Osteoblast (primary cell): ENCODE data around the gene PSMD1. TPM values are rescaled to one million over a fixed set of nuclear protein-coding genes. Genes with fewer than 3 reads are reported as not detected.
"Not testable (repeated sequence)": the region's sequence is repeated elsewhere in the genome, so short reads cannot be mapped to it uniquely, and the experiment has no call there.

Experiments
- DNase-seq: peaks from one replicate; pipeline ENCODE4 v3.0.0; 2011; ENCODE audit warnings: low spot score, mixed read lengths; ENCODE audit not compliant: insufficient read length; ENCODE audit errors: missing footprints
- H2AFZ ChIP-seq: 2 replicates; pipeline ENCODE4 v1.6.0; 2011; ENCODE audit warnings: mild to moderate bottlenecking, low read length
- H3K27ac ChIP-seq: 2 replicates; pipeline ENCODE4 v1.5.1; 2011; ENCODE audit warnings: mild to moderate bottlenecking, low read depth, low read length, moderate library complexity
- H3K27me3 ChIP-seq: 2 replicates; pipeline ENCODE4 v1.6.0; 2012; ENCODE audit warnings: mild to moderate bottlenecking, control low read depth, inconsistent platforms, low read length, moderate library complexity; ENCODE audit not compliant: insufficient read depth
- H3K36me3 ChIP-seq: 2 replicates; pipeline ENCODE4 v1.5.1; 2011; ENCODE audit warnings: mild to moderate bottlenecking, low read length, control low read depth, moderate library complexity; ENCODE audit not compliant: insufficient read depth
- H3K4me1 ChIP-seq: 2 replicates; pipeline ENCODE4 v1.5.1; 2011; ENCODE audit warnings: mild to moderate bottlenecking, low read length, control low read depth, moderate library complexity; ENCODE audit not compliant: insufficient read depth
- H3K4me2 ChIP-seq: 2 replicates; pipeline ENCODE4 v1.6.0; 2011; ENCODE audit warnings: mild to moderate bottlenecking, low read length; ENCODE audit not compliant: insufficient read depth
- H3K4me3 ChIP-seq: fragments of 200-600 bp; sonication (generic); 3 replicates; pipeline ENCODE4 v1.5.1; 2012; ENCODE audit warnings: mild to moderate bottlenecking, low read length, inconsistent platforms; ENCODE audit not compliant: insufficient read depth
- H3K79me2 ChIP-seq: 2 replicates; pipeline ENCODE4 v1.6.0; 2012; ENCODE audit warnings: mild to moderate bottlenecking, low read length, control low read depth, inconsistent platforms; ENCODE audit not compliant: insufficient read depth
- H3K9me3 ChIP-seq: 2 replicates; pipeline ENCODE4 v1.5.1; 2011; ENCODE audit warnings: low read depth, low read length, control low read depth
- H4K20me1 ChIP-seq: 2 replicates; pipeline ENCODE4 v1.6.0; 2012; ENCODE audit warnings: mild to moderate bottlenecking, low read length, control low read depth; ENCODE audit not compliant: insufficient read depth
- CTCF ChIP-seq: IDR thresholded peaks from 2 replicates; pipeline ENCODE4 v1.5.1; 2011; ENCODE audit warnings: mild to moderate bottlenecking, low read depth, low read length, moderate library complexity; ENCODE audit errors: extremely low read depth
- total RNA-seq: library from RNA; depleted of rRNA; stranded (reverse); fragments of >200 nt; gene quantifications from 2 replicates; pipeline ENCODE4 v1.2.3, GENCODE V29; 2012

Gene PSMD1
- total RNA-seq, 1 donor: 112 TPM

- no peak overlapping the region for H3K4me3 ChIP-seq
- no peak overlapping the region for H3K4me2 ChIP-seq
- peaks cover 55% of the 10 kb centered on the region for H3K79me2 ChIP-seq
- peaks cover 80% of the 10 kb centered on the region for H3K36me3 ChIP-seq
- peaks cover 15% of the 10 kb centered on the region for H3K4me1 ChIP-seq
- no peak for TF ChIP-seq CTCF
- no peak overlapping the region for H2AFZ ChIP-seq
- no peak overlapping the region for H3K27ac ChIP-seq
- peaks cover 9% of the 10 kb centered on the region for H4K20me1 ChIP-seq
- H3K27me3 ChIP-seq: no peaks in the 10 kb centered on the region
- DNase-seq: no peak
- H3K9me3 ChIP-seq: no peaks in the 10 kb centered on the region
Measured at GRCh38 chr2:231065966-231066365, 9.3 kb downstream of the PSMD1 start.

- not testable (repeated sequence) for H4K20me1 ChIP-seq, H2AFZ ChIP-seq, DNase-seq, H3K9me3 ChIP-seq, H3K4me3 ChIP-seq, H3K27me3 ChIP-seq, H3K27ac ChIP-seq, H3K4me2 ChIP-seq
- Histone ChIP-seq H3K4me1 (peaks cover 15% of the 10 kb centered on the region), H3K36me3 (peaks cover 80% of the 10 kb centered on the region), H3K79me2 (peaks cover 41% of the 10 kb centered on the region)
Measured at GRCh38 chr2:231067531-231067930, 10.9 kb downstream of the PSMD1 start.

GRCh38 chr2:231068525-231069222 is 12.0 kb downstream of the PSMD1 start:
- DNase-seq: peak; percentile 82
- H2AFZ ChIP-seq: no peak overlapping the region
- peaks cover 15% of the 10 kb centered on the region for H3K4me1 ChIP-seq
- no peaks in the 10 kb centered on the region for H3K9me3 ChIP-seq
- peak overlapping the region; percentile 56 for H3K27ac ChIP-seq
- peaks cover 32% of the 10 kb centered on the region for H3K79me2 ChIP-seq
- H4K20me1 ChIP-seq: peaks cover 3% of the 10 kb centered on the region
- no peak overlapping the region for H3K4me3 ChIP-seq
- no peak for TF ChIP-seq CTCF
- H3K4me2 ChIP-seq: no peak overlapping the region
- peaks cover 78% of the 10 kb centered on the region for H3K36me3 ChIP-seq
- no peaks in the 10 kb centered on the region for H3K27me3 ChIP-seq

- TF ChIP-seq CTCF: no peak
- Histone ChIP-seq H3K9me3 (no peaks in the 10 kb centered on the region), H3K4me1 (peaks cover 15% of the 10 kb centered on the region), H3K4me2 (no peak overlapping the region), H3K27ac (peak overlapping the region; percentile 56), H2AFZ (no peak overlapping the region), H3K4me3 (no peak overlapping the region), H3K79me2 (peaks cover 24% of the 10 kb centered on the region), H3K27me3 (no peaks in the 10 kb centered on the region), H4K20me1 (peaks cover 3% of the 10 kb centered on the region), H3K36me3 (peaks cover 70% of the 10 kb centered on the region)
- DNase-seq: no peak
Measured at GRCh38 chr2:231069379-231070054, 12.8 kb downstream of the PSMD1 start.
